H9 (cell line): Measurements from ENCODE around the gene HLA-DOA. TPM values are rescaled to one million over a fixed set of nuclear protein-coding genes. Genes with fewer than 3 reads are reported as not detected.

Experiments
- DNase-seq: peaks from one replicate; pipeline ENCODE4 v3.0.0-alpha.2; 2017
- H2AFZ ChIP-seq: one replicate; pipeline ENCODE4 v1.6.1; 2013; ENCODE audit warnings: mild to moderate bottlenecking, low read length, control low read depth, moderate library complexity
- H2AK5ac ChIP-seq: 2 replicates; pipeline ENCODE4 v1.6.1; 2013; ENCODE audit warnings: low read length, control low read depth, mixed read lengths; ENCODE audit not compliant: insufficient read length
- H2BK120ac ChIP-seq: one replicate; pipeline ENCODE4 v1.6.1; 2013; ENCODE audit warnings: low read depth, mild to moderate bottlenecking, low read length, control low read depth, inconsistent platforms; ENCODE audit not compliant: poor library complexity, severe bottlenecking
- H2BK12ac ChIP-seq: 2 replicates; pipeline ENCODE4 v1.6.1; 2013; ENCODE audit warnings: low read length, control low read depth, mixed read lengths, low read depth; ENCODE audit not compliant: insufficient read length
- H2BK15ac ChIP-seq: 2 replicates; pipeline ENCODE4 v1.6.1; 2013; ENCODE audit warnings: low read depth, low read length, control low read depth
- H2BK20ac ChIP-seq: one replicate; pipeline ENCODE4 v1.6.1; 2013; ENCODE audit warnings: low read depth, mild to moderate bottlenecking, low read length, control low read depth, inconsistent platforms; ENCODE audit not compliant: poor library complexity, severe bottlenecking
- H2BK5ac ChIP-seq: 2 replicates; pipeline ENCODE4 v1.6.1; 2013; ENCODE audit warnings: low read length, control low read depth, mixed read lengths; ENCODE audit not compliant: insufficient read length
- H3K14ac ChIP-seq: 2 replicates; pipeline ENCODE4 v1.6.1; 2013; ENCODE audit warnings: low read length, control low read depth; ENCODE audit not compliant: insufficient read depth
- H3K18ac ChIP-seq: 2 replicates; pipeline ENCODE4 v1.6.1; 2013; ENCODE audit warnings: low read depth, mild to moderate bottlenecking, mixed read lengths, low read length, control low read depth; ENCODE audit not compliant: insufficient read length
- H3K23ac ChIP-seq: 2 replicates; pipeline ENCODE4 v1.6.1; 2013; ENCODE audit warnings: low read length, control low read depth, mixed read lengths, low read depth; ENCODE audit not compliant: insufficient read length
- H3K23me2 ChIP-seq: 2 replicates; pipeline ENCODE4 v1.6.1; 2013; ENCODE audit warnings: low read depth, mild to moderate bottlenecking, mixed read lengths, low read length, control low read depth; ENCODE audit not compliant: insufficient read length, poor library complexity, severe bottlenecking
- H3K27ac ChIP-seq: 2 replicates; pipeline ENCODE4 v1.5.1; 2013; ENCODE audit warnings: low read length, control low read depth, mixed read lengths, low read depth; ENCODE audit not compliant: insufficient read length
- H3K27me3 ChIP-seq: 2 replicates; pipeline ENCODE4 v1.6.1; 2013; ENCODE audit warnings: low read length, control low read depth, inconsistent platforms; ENCODE audit not compliant: insufficient read depth
- H3K4ac ChIP-seq: 2 replicates; pipeline ENCODE4 v1.6.1; 2013; ENCODE audit warnings: low read depth, mild to moderate bottlenecking, control low read depth, inconsistent platforms, low read length, moderate library complexity
- H3K4me1 ChIP-seq: 2 replicates; pipeline ENCODE4 v1.6.1; 2013; ENCODE audit warnings: low read length, control low read depth, inconsistent platforms; ENCODE audit not compliant: insufficient read depth
- H3K4me2 ChIP-seq: 2 replicates; pipeline ENCODE4 v1.6.1; 2013; ENCODE audit warnings: low read length, control low read depth, mixed read lengths; ENCODE audit not compliant: insufficient read length, insufficient read depth
- H3K56ac ChIP-seq: 2 replicates; pipeline ENCODE4 v1.6.1; 2013; ENCODE audit warnings: low read depth, mild to moderate bottlenecking, mixed read lengths, low read length, control low read depth; ENCODE audit not compliant: insufficient read length
- H3K79me1 ChIP-seq: 2 replicates; pipeline ENCODE4 v1.6.1; 2013; ENCODE audit warnings: low read depth, mild to moderate bottlenecking, moderate library complexity, low read length, control low read depth, inconsistent platforms; ENCODE audit not compliant: insufficient read depth, poor library complexity, severe bottlenecking
- H3K79me2 ChIP-seq: 2 replicates; pipeline ENCODE4 v1.6.1; 2013; ENCODE audit warnings: low read length, control low read depth, inconsistent platforms; ENCODE audit not compliant: insufficient read depth
- H3K9ac ChIP-seq: 2 replicates; pipeline ENCODE4 v1.6.1; 2013; ENCODE audit warnings: low read length, control low read depth, mixed read lengths; ENCODE audit not compliant: insufficient read length; ENCODE audit errors: extremely low read depth
- H3K9me3 ChIP-seq: one replicate; pipeline ENCODE4 v1.6.1; 2013; ENCODE audit warnings: low read depth, low read length, inconsistent platforms; ENCODE audit not compliant: control insufficient read depth
- H3T11ph ChIP-seq: one replicate; pipeline ENCODE4 v1.6.1; 2013; ENCODE audit warnings: mild to moderate bottlenecking, low read length, control low read depth, inconsistent platforms
- H4K20me1 ChIP-seq: one replicate; pipeline ENCODE4 v1.6.1; 2013; ENCODE audit not compliant: control insufficient read depth, insufficient read length, insufficient read depth
- H4K5ac ChIP-seq: 2 replicates; pipeline ENCODE4 v1.6.1; 2013; ENCODE audit warnings: low read depth, mild to moderate bottlenecking, mixed read lengths, low read length, control low read depth; ENCODE audit not compliant: insufficient read length
- H4K8ac ChIP-seq: replicated peaks from 2 replicates; pipeline ENCODE4 v1.6.1; 2013; ENCODE audit warnings: low read length, control low read depth, mixed read lengths, low read depth; ENCODE audit not compliant: insufficient read length
- H4K91ac ChIP-seq: 2 replicates; pipeline ENCODE4 v1.6.1; 2013; ENCODE audit warnings: low read depth, mild to moderate bottlenecking, moderate library complexity, mixed read lengths, low read length, control low read depth; ENCODE audit not compliant: insufficient read length
- H3K27ac Mint-ChIP-seq, 3 experiments: 2 replicates in 2 of 3; 3 replicates in 1 of 3; pipeline ENCODE4 v1.8.0; 2020 to 2021; ENCODE audit warnings: mixed read lengths in 3 of 3, mild to moderate bottlenecking in 1 of 3, moderate library complexity in 1 of 3
- H3K27me3 Mint-ChIP-seq: 2 replicates; pipeline ENCODE4 v1.8.0; 2021; ENCODE audit warnings: low read depth, mild to moderate bottlenecking, moderate library complexity, mixed read lengths
- H3K36me3 Mint-ChIP-seq, 3 experiments: 2 replicates in 2 of 3; 3 replicates in 1 of 3; pipeline ENCODE4 v1.8.0; 2020 to 2021; ENCODE audit warnings: low read depth in 3 of 3, mixed read lengths in 3 of 3; ENCODE audit not compliant: insufficient read depth in 1 of 3
- H3K4me1 Mint-ChIP-seq, 2 experiments: 2 replicates each; pipeline ENCODE4 v1.8.0; 2020; ENCODE audit warnings: mixed read lengths in 2 of 2
- H3K4me3 Mint-ChIP-seq, 2 experiments: 2 replicates in 1 of 2; 3 replicates in 1 of 2; pipeline ENCODE4 v1.8.0; 2020 to 2021; ENCODE audit warnings: mild to moderate bottlenecking in 2 of 2, mixed read lengths in 2 of 2, moderate library complexity in 1 of 2
- H3K9me3 Mint-ChIP-seq, 2 experiments: 2 replicates in 1 of 2; 3 replicates in 1 of 2; pipeline ENCODE4 v1.8.0; 2020; ENCODE audit warnings: mild to moderate bottlenecking in 2 of 2, mixed read lengths in 2 of 2, moderate library complexity in 1 of 2
- CTCF ChIP-seq: fragments of 200-600 bp; sonication (generic); conservative IDR thresholded peaks from 3 replicates; pipeline ENCODE4 v1.8.0; 2021; ENCODE audit warnings: antibody characterized with exemption, mild to moderate bottlenecking
- WGBS: extraction: QIAGEN DNeasy Blood & Tissue Kit; methylation state at CpG from one replicate; pipeline ENCODE4 v1.1.7; 2013; ENCODE audit warnings: missing lambda C conversion rate, low lambda C conversion rate, mixed read lengths; ENCODE audit not compliant: insufficient read length; ENCODE audit errors: extremely low coverage; 5-methylcytosine and 5-hydroxymethylcytosine counted together
- long read RNA-seq: library from polyadenylated mRNA; unstranded; transcript quantifications from one replicate; pipeline ENCODE4 v2.0.0, GENCODE V29; 2020
- total RNA-seq: library from RNA; stranded (reverse); gene quantifications from 2 replicates; pipeline ENCODE4 v1.2.1, GENCODE V29; 2021

HLA-DOA gene
- 15.3 and 15.6 TPM in 2 replicates for total RNA-seq
- long read RNA-seq, transcript HLA-DOA-201 (5 exons, 3,489 nt), result major isoform, 5 of 15 reads
- long read RNA-seq, partial matches to known transcripts, result 0 of 15 reads
- long read RNA-seq, other reads (novel, unspliced or antisense), result 10 of 15 reads

- Histone ChIP-seq H2AFZ (no peak within 1 kb of the TSS), H3K79me2 (no peaks in the 10 kb centered on the region), H3K23ac (no peak within 1 kb of the TSS), H4K5ac (no peak within 1 kb of the TSS), H3K23me2 (no peaks in the 10 kb centered on the region), H2AK5ac (no peak within 1 kb of the TSS), H3K4me1 (peaks cover 2% of the 10 kb centered on the region), H4K8ac (no peak within 1 kb of the TSS), H2BK120ac (no peak within 1 kb of the TSS), H3K56ac (no peak within 1 kb of the TSS), H3K9me3 (no peaks in the 10 kb centered on the region), H3K27me3 (no peaks in the 10 kb centered on the region), H3K27ac (no peak within 1 kb of the TSS), H4K20me1 (no peaks in the 10 kb centered on the region), H3T11ph (no peak within 1 kb of the TSS), H2BK12ac (no peak within 1 kb of the TSS), H3K18ac (peak within 1 kb of the TSS; percentile 24), H2BK20ac (no peak within 1 kb of the TSS), H2BK5ac (no peak within 1 kb of the TSS), H3K4me2 (peak within 1 kb of the TSS; percentile 70), H3K14ac (peak within 1 kb of the TSS; percentile 41; the same call in 1 of the 2 replicates), H3K9ac (peak within 1 kb of the TSS; percentile 18), H3K79me1 (no peaks in the 10 kb centered on the region), H2BK15ac (no peak within 1 kb of the TSS), H3K4ac (no peak within 1 kb of the TSS), H4K91ac (no peak within 1 kb of the TSS)
- Mint-ChIP-seq H3K4me1 (peaks cover 25 to 27% of the 10 kb centered on the region in 2 experiments), H3K27ac (peak within 1 kb of the TSS in 2 of 3 experiments; percentile 56; a peak in 3 of 7 replicates), H3K27me3 (peaks cover 2% of the 10 kb centered on the region; the same call in 1 of the 2 replicates), H3K36me3 (peaks cover 9 to 18% (median 15%) of the 10 kb centered on the region in 3 experiments; a peak in 6 of 7 replicates), H3K4me3 (peak within 1 kb of the TSS; percentile 80), H3K9me3 (no peaks in the 10 kb centered on the region; a peak in 1 of 5 replicates)
- TF ChIP-seq CTCF, result no peak
- WGBS, result no CpG with 5 or more reads among the region's 24 CpGs
- peak; percentile 95 for DNase-seq
Observed at GRCh38 chr6:33008944-33009861, at the start of gene HLA-DOA. Gene HLA-DOA, minus strand, starts transcription at chr6:33009591.
